Thoracic aorta (tissue), 2 donors: ENCODE results near the gene EMILIN2. TPM values are rescaled to one million over a fixed set of nuclear protein-coding genes. Genes with fewer than 3 reads are reported as not detected.
A peak's percentile ranks its signal among the peaks of the same experiment; 100 is the strongest.

ENCODE experiments used
- ATAC-seq: fragments of 150-250 bp; one replicate; pipeline ENCODE4 v1.8.0; 2017; ENCODE audit warnings: low read depth; ENCODE audit not compliant: insufficient number of reproducible peaks, low FRiP score
- DNase-seq: peaks from one replicate; pipeline ENCODE4 v3.0.0-alpha.2; 2020; ENCODE audit warnings: low spot score
- H3K27ac ChIP-seq, 2 donors: fragments of 200-600 bp; sonication (generic); 1 replicate in 1 of 2; 2 replicates in 1 of 2; pipeline ENCODE4 v1.5.1; 2016; ENCODE audit warnings: mild to moderate bottlenecking in 2 of 2, moderate library complexity in 2 of 2
- H3K27me3 ChIP-seq: fragments of 200-600 bp; sonication (generic); replicated peaks from 2 replicates; pipeline ENCODE4 v1.6.0; 2016; ENCODE audit warnings: mild to moderate bottlenecking; ENCODE audit not compliant: insufficient read depth
- H3K36me3 ChIP-seq: fragments of 200-600 bp; sonication (generic); one replicate; pipeline ENCODE4 v1.5.1; 2016
- H3K4me1 ChIP-seq, 2 donors: fragments of 200-600 bp; sonication (generic); 1 replicate in 1 of 2; 2 replicates in 1 of 2; pipeline versions ENCODE4 v1.5.1 to v1.6.0; 2016; ENCODE audit warnings: low read depth in 2 of 2, mild to moderate bottlenecking in 1 of 2; ENCODE audit not compliant: control insufficient read depth in 1 of 2
- H3K4me3 ChIP-seq: fragments of 200-600 bp; sonication (generic); 2 replicates; pipeline ENCODE4 v1.5.1; 2016; ENCODE audit warnings: mild to moderate bottlenecking
- H3K9me3 ChIP-seq: fragments of 200-600 bp; sonication (generic); 2 replicates; pipeline ENCODE4 v1.5.1; 2016
- CTCF ChIP-seq: fragments of 200-600 bp; sonication (generic); IDR thresholded peaks from one replicate; pipeline ENCODE4 v1.5.1; 2019; ENCODE audit warnings: antibody characterized with exemption
- total RNA-seq, 2 donors: library from RNA; depleted of rRNA; stranded (reverse); fragments of >200 nt; gene quantifications; one replicate each; pipeline versions ENCODE4 v1.1.0 to v1.2.3, GENCODE V29; 2016

EMILIN2 gene
- total RNA-seq, 2 donors from 2014 or later = 22.6 to 27.4 TPM

DNA sequence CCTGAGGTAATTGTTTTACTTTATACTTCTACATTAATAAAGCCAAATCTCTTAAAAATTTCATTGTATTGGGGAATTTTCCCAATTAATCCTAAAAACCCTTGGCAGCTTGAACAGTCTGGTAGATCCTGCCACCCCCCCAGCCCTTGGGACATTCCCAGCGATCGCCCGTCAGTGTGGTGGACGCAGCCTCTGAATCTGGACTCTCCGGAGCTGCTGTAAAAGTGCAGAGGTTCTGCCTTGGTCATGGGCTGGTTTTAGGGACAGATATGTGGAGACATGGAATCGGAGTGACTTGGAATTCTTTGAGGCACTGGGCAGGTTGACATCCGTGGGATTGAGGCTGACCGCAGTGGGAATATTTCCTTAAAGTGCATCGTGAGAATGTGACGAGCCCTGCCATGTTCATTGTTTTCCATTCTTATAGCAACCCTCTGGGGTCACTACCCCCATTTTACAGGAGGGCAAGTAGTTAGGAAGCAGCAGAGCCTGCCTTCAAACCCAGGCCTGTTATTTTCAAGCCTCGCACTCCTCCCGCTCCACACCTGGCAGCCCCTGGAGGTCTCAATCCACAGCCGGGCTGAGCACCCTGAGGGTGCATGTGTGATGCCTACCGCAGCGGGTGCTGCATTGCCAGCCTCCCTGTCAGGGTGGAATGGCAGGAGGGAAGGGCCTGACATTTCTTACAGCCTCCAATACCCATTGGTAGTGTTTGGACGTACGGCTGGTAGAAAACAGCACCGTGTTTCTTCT is 6.5 kb downstream of the EMILIN2 start:
- no peak for DNase-seq
- H3K36me3 ChIP-seq = no peaks in the 10 kb centered on the region
- no peak for ATAC-seq
- H3K27ac ChIP-seq = peak overlapping the region in 1 of 2 donors; percentile 28
- H3K9me3 ChIP-seq = no peaks in the 10 kb centered on the region
- TF ChIP-seq CTCF = no peak
- no peak overlapping the region for H3K4me3 ChIP-seq
- H3K4me1 ChIP-seq = peaks cover 19 to 36% of the 10 kb centered on the region in 2 donors
- H3K27me3 ChIP-seq = no peaks in the 10 kb centered on the region

GRCh38 chr18:2853926-2854664 is 7.3 kb downstream of the EMILIN2 start:
- H3K9me3 ChIP-seq = no peaks in the 10 kb centered on the region
- no peaks in the 10 kb centered on the region for H3K27me3 ChIP-seq
- no peak for DNase-seq
- ATAC-seq = no peak
- no peaks in the 10 kb centered on the region for H3K36me3 ChIP-seq
- peak overlapping the region; percentile 45 to 51 for H3K27ac ChIP-seq
- H3K4me1 ChIP-seq = peaks cover 19 to 36% of the 10 kb centered on the region in 2 donors
- no peak overlapping the region for H3K4me3 ChIP-seq
- no peak for TF ChIP-seq CTCF

DNA sequence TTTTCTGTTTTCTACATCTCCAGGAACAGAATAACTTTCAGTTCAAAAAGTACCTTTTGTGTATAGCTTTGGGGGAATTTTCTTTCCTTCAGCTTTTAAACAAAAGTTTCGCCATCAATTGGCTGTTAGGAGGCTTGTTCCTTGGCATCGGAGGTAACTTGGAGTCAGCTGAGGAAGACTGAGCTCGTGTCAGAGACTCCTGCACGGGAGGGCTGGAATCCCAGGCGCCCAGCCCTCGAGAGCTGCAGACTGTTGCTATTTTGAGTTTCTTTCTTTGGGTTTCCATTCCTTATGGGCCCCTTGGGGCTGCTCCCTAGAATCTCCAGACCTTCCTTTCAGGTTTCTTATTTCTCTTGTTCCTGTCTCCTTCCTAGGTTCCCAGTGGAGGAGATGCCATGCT is 8.1 kb downstream of the EMILIN2 start:
- H3K36me3 ChIP-seq = no peaks in the 10 kb centered on the region
- peak overlapping the region; percentile 45 to 51 for H3K27ac ChIP-seq
- peaks cover 19 to 36% of the 10 kb centered on the region in 2 donors for H3K4me1 ChIP-seq
- H3K27me3 ChIP-seq = no peaks in the 10 kb centered on the region
- TF ChIP-seq CTCF = no peak
- ATAC-seq = no peak
- no peaks in the 10 kb centered on the region for H3K9me3 ChIP-seq
- H3K4me3 ChIP-seq = peak overlapping the region; percentile 43
- no peak for DNase-seq

DNA sequence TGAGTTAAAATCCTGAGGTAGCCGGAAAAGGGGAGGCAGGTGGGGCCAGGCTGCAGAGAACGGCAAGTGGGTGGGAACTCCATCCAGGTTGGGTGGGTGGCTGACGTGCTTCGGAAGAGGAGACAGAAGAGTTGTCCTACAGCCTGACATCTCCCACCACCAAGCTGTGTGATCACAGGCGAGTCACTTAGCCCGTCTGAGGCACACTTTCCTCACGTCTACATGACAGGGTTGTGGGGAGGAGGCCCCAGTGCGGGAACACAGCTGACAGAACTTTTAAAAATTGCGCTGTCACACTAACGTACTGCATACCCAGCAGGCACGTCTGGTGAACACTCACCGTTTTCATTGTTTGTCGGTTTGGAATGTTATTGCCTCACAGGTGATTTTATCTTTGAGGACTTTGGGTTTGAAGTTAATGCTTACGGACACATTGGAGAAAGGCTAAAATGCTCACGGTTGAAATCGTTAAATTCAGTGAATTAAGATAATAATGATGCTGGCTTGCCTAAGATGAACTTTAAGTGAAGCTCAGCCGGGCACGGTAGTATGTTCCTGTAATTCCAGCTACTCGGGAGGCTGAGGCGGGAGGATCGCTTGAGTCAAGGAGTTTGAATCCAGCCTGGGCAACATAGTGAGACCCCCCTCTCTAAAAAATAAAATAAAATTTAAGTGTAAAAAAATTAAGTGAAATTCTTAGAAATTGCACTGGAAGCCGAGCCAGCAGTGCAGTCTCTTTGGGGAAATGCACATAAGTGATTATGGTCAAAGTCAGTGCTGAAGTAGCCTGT is 8.9 kb downstream of the EMILIN2 start:
- no peak for DNase-seq
- ATAC-seq = no peak
- TF ChIP-seq CTCF = no peak
- H3K27me3 ChIP-seq = no peaks in the 10 kb centered on the region
- no peaks in the 10 kb centered on the region for H3K36me3 ChIP-seq
- peak overlapping the region; percentile 45 to 51 for H3K27ac ChIP-seq
- peaks cover 19 to 36% of the 10 kb centered on the region in 2 donors for H3K4me1 ChIP-seq
- no peak overlapping the region for H3K4me3 ChIP-seq
- no peaks in the 10 kb centered on the region for H3K9me3 ChIP-seq
